HEK293 (cell line): ENCODE results near the gene CNKSR3.

Experiments
- CTCF ChIA-PET: fragments of 350-600 bp; formaldehyde crosslinking; extraction: SDS; loops from one replicate; lab custom pipeline; 2021; ENCODE audit warnings: antibody characterized with exemption; lab: Yijun Ruan, JAX
- POLR2A ChIA-PET: fragments of 300-600 bp; formaldehyde crosslinking; extraction: SDS; loops from one replicate; lab custom pipeline; 2020; ENCODE audit warnings: antibody characterized with exemption, inconsistent platforms; lab: Yijun Ruan, JAX
- H3K27ac ChIP-seq: fragments of 200-500 bp; sonication (Bioruptor generic); 2 replicates; pipeline ENCODE4 v1.5.1; 2014; ENCODE audit warnings: low read depth, low read length, control low read depth, inconsistent platforms; ENCODE audit errors: extremely low read depth
- H3K36me3 ChIP-seq, 2 experiments: fragments of 200-500 bp in 1 of 2; sonication (Bioruptor generic) in 1 of 2; 1 replicate in 1 of 2; 2 replicates in 1 of 2; pipeline ENCODE4 v1.5.1; 2014 to 2017; ENCODE audit warnings: inconsistent platforms in 2 of 2, low read length in 2 of 2; ENCODE audit not compliant: control insufficient read depth in 2 of 2, insufficient read depth in 1 of 2
- H3K4me1 ChIP-seq: fragments of 200-500 bp; sonication (Bioruptor generic); 2 replicates; pipeline ENCODE4 v1.5.1; 2014; ENCODE audit warnings: mild to moderate bottlenecking, low read length, inconsistent platforms; ENCODE audit not compliant: control insufficient read depth, insufficient read depth
- H3K4me3 ChIP-seq: 2 replicates; pipeline ENCODE4 v1.5.1; 2011; ENCODE audit warnings: low read depth, mild to moderate bottlenecking, control low read depth, low read length, moderate library complexity
- H3K9me3 ChIP-seq: fragments of 200-500 bp; sonication (Bioruptor generic); 2 replicates; pipeline ENCODE4 v1.5.1; 2014; ENCODE audit warnings: low read depth, low read length, inconsistent platforms; ENCODE audit not compliant: control insufficient read depth, insufficient read depth
- IKZF3 ChIP-seq: fragments of 450-650 bp; IDR thresholded peaks from 2 replicates; pipeline ENCODE4 v1.5.0; 2018; ENCODE audit warnings: missing biosample characterization, mild to moderate bottlenecking, missing genetic modification characterization, moderate library complexity
- KLF10 ChIP-seq: fragments of 450-650 bp; IDR thresholded peaks from 2 replicates; pipeline ENCODE4 v1.5.1; 2018; ENCODE audit warnings: missing biosample characterization, mild to moderate bottlenecking, missing genetic modification characterization
- ZFP69B ChIP-seq: fragments of 450-650 bp; formaldehyde crosslinking; IDR thresholded peaks from 2 replicates; pipeline ENCODE4 v1.5.1; 2016; ENCODE audit warnings: missing biosample characterization, missing genetic modification characterization
- ZNF10 ChIP-seq: fragments of 450-650 bp; formaldehyde crosslinking; IDR thresholded peaks from 2 replicates; pipeline ENCODE4 v1.5.1; 2017; ENCODE audit warnings: missing biosample characterization, missing genetic modification characterization
- ZNF211 ChIP-seq: fragments of 450-650 bp; formaldehyde crosslinking; IDR thresholded peaks from 2 replicates; pipeline ENCODE4 v1.5.1; 2016; ENCODE audit warnings: low read depth, missing biosample characterization, missing genetic modification characterization
- ZNF23 ChIP-seq: fragments of 450-650 bp; formaldehyde crosslinking; IDR thresholded peaks from 2 replicates; pipeline ENCODE4 v1.5.1; 2016; ENCODE audit warnings: missing biosample characterization, missing genetic modification characterization, borderline replicate concordance
- ZNF302 ChIP-seq: fragments of 450-650 bp; formaldehyde crosslinking; IDR thresholded peaks from 2 replicates; pipeline ENCODE4 v1.5.1; 2016; ENCODE audit warnings: missing biosample characterization, missing genetic modification characterization, low read depth
- ZNF335 ChIP-seq: fragments of 450-650 bp; formaldehyde crosslinking; conservative IDR thresholded peaks from 2 replicates; pipeline ENCODE4 v1.5.1; 2016; ENCODE audit warnings: missing biosample characterization, missing genetic modification characterization
- ZNF394 ChIP-seq: fragments of 450-650 bp; formaldehyde crosslinking; IDR thresholded peaks from 2 replicates; pipeline ENCODE4 v1.5.1; 2016; ENCODE audit warnings: missing biosample characterization, missing genetic modification characterization, mild to moderate bottlenecking, moderate library complexity, borderline replicate concordance
- ZNF571 ChIP-seq: fragments of 450-650 bp; formaldehyde crosslinking; IDR thresholded peaks from 2 replicates; pipeline ENCODE4 v1.5.0; 2017; ENCODE audit warnings: missing biosample characterization, missing genetic modification characterization
- ZNF624 ChIP-seq: fragments of 450-650 bp; formaldehyde crosslinking; IDR thresholded peaks from 2 replicates; pipeline ENCODE4 v1.5.1; 2017; ENCODE audit warnings: missing biosample characterization, missing genetic modification characterization
- ZNF654 ChIP-seq: fragments of 450-650 bp; formaldehyde crosslinking; IDR thresholded peaks from 2 replicates; pipeline ENCODE4 v1.5.1; 2016; ENCODE audit warnings: low read depth, missing biosample characterization, missing genetic modification characterization
- ZSCAN16 ChIP-seq: fragments of 450-650 bp; formaldehyde crosslinking; IDR thresholded peaks from 2 replicates; pipeline ENCODE4 v1.5.1; 2016; ENCODE audit warnings: missing biosample characterization, missing genetic modification characterization
- TF ChIP-seq, protein P1 (sequence below): fragments of 450-650 bp; formaldehyde crosslinking; IDR thresholded peaks from 2 replicates; pipeline ENCODE4 v1.5.1; 2016; ENCODE audit warnings: missing biosample characterization, missing genetic modification characterization, low read depth
- TF ChIP-seq, protein P2 (sequence below): fragments of 450-650 bp; formaldehyde crosslinking; IDR thresholded peaks from 2 replicates; pipeline ENCODE4 v1.5.1; 2016; ENCODE audit warnings: missing biosample characterization, missing genetic modification characterization, low read depth
- TF ChIP-seq, protein P3 (sequence below): fragments of 450-650 bp; formaldehyde crosslinking; IDR thresholded peaks from 2 replicates; pipeline ENCODE4 v1.5.1; 2016; ENCODE audit warnings: missing biosample characterization, missing genetic modification characterization
- TF ChIP-seq, protein P4 (sequence below): fragments of 450-650 bp; formaldehyde crosslinking; IDR thresholded peaks from 2 replicates; pipeline ENCODE4 v1.5.1; 2017; ENCODE audit warnings: missing biosample characterization, missing genetic modification characterization

Gene CNKSR3

DNA sequence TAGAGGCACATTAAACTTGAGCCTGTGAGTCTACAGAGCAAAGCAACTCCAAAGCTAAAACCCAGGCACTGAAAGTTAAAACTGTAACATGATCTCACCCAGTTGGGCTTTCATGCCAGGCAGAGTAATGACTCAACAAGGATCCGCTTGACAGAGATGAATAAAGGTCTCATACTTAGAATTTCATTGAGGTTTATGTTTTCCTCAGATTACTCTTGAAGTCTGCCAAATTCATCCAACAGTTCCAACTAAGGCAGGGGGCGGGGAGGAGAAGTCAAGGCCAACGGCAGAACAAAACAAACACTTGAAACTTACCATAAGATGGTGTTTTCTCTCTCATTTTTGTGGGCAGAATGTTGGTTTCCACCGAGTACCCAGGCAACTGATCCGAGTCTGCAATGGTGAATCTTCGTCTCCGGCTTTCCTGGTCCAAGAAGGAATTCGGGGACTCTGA, 99.8 kb downstream of the CNKSR3 start (continued):
- TF ChIP-seq, protein P1, sequence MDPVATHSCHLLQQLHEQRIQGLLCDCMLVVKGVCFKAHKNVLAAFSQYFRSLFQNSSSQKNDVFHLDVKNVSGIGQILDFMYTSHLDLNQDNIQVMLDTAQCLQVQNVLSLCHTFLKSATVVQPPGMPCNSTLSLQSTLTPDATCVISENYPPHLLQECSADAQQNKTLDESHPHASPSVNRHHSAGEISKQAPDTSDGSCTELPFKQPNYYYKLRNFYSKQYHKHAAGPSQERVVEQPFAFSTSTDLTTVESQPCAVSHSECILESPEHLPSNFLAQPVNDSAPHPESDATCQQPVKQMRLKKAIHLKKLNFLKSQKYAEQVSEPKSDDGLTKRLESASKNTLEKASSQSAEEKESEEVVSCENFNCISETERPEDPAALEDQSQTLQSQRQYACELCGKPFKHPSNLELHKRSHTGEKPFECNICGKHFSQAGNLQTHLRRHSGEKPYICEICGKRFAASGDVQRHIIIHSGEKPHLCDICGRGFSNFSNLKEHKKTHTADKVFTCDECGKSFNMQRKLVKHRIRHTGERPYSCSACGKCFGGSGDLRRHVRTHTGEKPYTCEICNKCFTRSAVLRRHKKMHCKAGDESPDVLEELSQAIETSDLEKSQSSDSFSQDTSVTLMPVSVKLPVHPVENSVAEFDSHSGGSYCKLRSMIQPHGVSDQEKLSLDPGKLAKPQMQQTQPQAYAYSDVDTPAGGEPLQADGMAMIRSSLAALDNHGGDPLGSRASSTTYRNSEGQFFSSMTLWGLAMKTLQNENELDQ (tag by site-specific recombination), result no peak
- TF ChIP-seq ZNF335 (tag by site-specific recombination), result 0 out of 2 replicates have a peak, but pooled peaks have one; percentile 13
- no peak for TF ChIP-seq ZNF624
- TF ChIP-seq, protein P2, sequence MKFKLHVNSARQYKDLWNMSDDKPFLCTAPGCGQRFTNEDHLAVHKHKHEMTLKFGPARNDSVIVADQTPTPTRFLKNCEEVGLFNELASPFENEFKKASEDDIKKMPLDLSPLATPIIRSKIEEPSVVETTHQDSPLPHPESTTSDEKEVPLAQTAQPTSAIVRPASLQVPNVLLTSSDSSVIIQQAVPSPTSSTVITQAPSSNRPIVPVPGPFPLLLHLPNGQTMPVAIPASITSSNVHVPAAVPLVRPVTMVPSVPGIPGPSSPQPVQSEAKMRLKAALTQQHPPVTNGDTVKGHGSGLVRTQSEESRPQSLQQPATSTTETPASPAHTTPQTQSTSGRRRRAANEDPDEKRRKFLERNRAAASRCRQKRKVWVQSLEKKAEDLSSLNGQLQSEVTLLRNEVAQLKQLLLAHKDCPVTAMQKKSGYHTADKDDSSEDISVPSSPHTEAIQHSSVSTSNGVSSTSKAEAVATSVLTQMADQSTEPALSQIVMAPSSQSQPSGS, result no peak
- peak; percentile 68 for TF ChIP-seq KLF10 (tag by site-specific recombination)
- no peak for TF ChIP-seq ZNF211 (tag by site-specific recombination)
- no peak for TF ChIP-seq ZFP69B (tag by site-specific recombination)
- TF ChIP-seq ZNF571 (tag by site-specific recombination), result no peak
- TF ChIP-seq IKZF3 (tag by site-specific recombination), result peak; percentile 70; the same call in 1 of the 2 replicates
- no peak for TF ChIP-seq ZNF23 (tag by site-specific recombination)

DNA sequence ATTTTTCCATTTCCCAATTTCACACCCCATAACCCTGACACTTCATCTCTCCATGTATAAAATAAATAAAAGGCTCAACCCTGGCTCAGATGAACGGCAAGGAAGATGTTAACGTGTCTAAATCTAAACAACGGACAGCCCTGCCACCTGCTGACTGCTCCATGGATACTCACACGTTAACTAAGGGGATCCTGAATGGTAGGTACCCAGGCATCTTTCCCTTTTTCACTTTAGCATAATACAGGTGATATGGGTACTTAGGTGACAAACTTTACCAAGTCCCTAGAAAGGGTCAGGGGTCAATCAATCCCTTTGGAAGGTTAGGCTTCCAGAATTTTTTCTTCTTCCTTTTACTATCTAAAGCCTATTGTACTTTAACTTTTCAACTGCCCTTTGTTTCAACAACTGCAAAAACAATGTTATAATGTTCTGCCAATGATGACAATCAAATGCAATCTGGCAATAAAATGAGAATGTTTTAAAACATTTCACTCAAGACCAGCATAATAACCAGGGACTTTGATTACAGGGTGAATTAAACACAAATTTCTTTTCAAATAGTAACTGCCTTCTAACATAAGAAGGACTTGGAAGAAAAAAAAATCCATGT, 101.5 kb downstream of the CNKSR3 start:
- CTCF ChIA-PET, result interaction anchor here (0.5 to 1.6 kb wide), 4 partner anchors 21 to 254 kb away, joined by 3 to 4 read pairs (median 3); no protein-coding TSS in a partner anchor
- POLR2A ChIA-PET, result no interaction called here
- no peaks in the 10 kb centered on the region for H3K9me3 ChIP-seq
- H3K4me3 ChIP-seq, result no peak overlapping the region
- TF ChIP-seq, protein P3, sequence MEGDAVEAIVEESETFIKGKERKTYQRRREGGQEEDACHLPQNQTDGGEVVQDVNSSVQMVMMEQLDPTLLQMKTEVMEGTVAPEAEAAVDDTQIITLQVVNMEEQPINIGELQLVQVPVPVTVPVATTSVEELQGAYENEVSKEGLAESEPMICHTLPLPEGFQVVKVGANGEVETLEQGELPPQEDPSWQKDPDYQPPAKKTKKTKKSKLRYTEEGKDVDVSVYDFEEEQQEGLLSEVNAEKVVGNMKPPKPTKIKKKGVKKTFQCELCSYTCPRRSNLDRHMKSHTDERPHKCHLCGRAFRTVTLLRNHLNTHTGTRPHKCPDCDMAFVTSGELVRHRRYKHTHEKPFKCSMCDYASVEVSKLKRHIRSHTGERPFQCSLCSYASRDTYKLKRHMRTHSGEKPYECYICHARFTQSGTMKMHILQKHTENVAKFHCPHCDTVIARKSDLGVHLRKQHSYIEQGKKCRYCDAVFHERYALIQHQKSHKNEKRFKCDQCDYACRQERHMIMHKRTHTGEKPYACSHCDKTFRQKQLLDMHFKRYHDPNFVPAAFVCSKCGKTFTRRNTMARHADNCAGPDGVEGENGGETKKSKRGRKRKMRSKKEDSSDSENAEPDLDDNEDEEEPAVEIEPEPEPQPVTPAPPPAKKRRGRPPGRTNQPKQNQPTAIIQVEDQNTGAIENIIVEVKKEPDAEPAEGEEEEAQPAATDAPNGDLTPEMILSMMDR, result peak; percentile 51
- TF ChIP-seq ZNF10 (no peak), ZNF654 (peak; percentile 42)
- no peak overlapping the region for H3K27ac ChIP-seq
- peaks cover 6 to 33% of the 10 kb centered on the region in 2 experiments; a peak in 2 of 3 replicates for H3K36me3 ChIP-seq
- H3K4me1 ChIP-seq, result peaks cover 11% of the 10 kb centered on the region

DNA sequence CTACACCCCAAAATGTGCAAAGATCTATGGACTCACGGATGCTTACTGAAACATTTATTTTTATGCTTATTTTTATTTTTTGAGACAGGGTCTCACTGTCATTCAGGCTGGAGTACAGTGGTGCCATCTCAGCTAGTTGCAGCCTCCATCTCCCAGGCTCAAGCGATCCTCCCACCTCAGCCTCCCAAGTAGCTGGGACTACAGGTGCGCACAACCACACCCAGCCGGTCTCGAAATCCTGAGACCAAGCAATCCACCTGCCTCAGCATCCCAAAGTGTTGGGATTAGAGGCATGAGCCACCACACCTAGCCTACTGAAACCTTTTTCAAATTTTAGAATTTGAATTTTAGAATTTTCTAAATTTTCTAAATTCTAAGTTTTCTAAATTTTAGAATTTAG, 103.0 kb downstream of the CNKSR3 start:
- Histone ChIP-seq H3K9me3 (no peaks in the 10 kb centered on the region), H3K36me3 (peaks cover 6 to 28% of the 10 kb centered on the region in 2 experiments; a peak in 2 of 3 replicates), H3K4me1 (peaks cover 11% of the 10 kb centered on the region), H3K27ac (no peak overlapping the region), H3K4me3 (no peak overlapping the region)
- ChIA-PET POLR2A (no interaction called here), CTCF (interaction anchor here (1.1 kb wide), 1 partner anchor 111 kb away, joined by 3 read pairs; no protein-coding TSS in a partner anchor)
- TF ChIP-seq ZNF302 (tag by site-specific recombination) (no peak), ZNF394 (tag by site-specific recombination) (no peak), ZSCAN16 (tag by site-specific recombination) (no peak)
- TF ChIP-seq, protein P4, sequence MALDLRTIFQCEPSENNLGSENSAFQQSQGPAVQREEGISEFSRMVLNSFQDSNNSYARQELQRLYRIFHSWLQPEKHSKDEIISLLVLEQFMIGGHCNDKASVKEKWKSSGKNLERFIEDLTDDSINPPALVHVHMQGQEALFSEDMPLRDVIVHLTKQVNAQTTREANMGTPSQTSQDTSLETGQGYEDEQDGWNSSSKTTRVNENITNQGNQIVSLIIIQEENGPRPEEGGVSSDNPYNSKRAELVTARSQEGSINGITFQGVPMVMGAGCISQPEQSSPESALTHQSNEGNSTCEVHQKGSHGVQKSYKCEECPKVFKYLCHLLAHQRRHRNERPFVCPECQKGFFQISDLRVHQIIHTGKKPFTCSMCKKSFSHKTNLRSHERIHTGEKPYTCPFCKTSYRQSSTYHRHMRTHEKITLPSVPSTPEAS (tag by site-specific recombination), result no peak
